Epithelial cell of prostate (primary cell): ENCODE results near the gene DNASE1.
"Not testable (repeated sequence)": the region's sequence is repeated elsewhere in the genome, so short reads cannot be mapped to it uniquely, and the experiment has no call there.

ENCODE experiments used
- DNase-seq: peaks from one replicate; pipeline ENCODE4 v3.0.0-alpha.2; 2011; ENCODE audit warnings: low read depth, low spot score
- H3K27ac ChIP-seq: fragments of 450-650 bp; 2 replicates; pipeline ENCODE4 v1.5.1; 2017; ENCODE audit warnings: mild to moderate bottlenecking

DNASE1 gene

DNA sequence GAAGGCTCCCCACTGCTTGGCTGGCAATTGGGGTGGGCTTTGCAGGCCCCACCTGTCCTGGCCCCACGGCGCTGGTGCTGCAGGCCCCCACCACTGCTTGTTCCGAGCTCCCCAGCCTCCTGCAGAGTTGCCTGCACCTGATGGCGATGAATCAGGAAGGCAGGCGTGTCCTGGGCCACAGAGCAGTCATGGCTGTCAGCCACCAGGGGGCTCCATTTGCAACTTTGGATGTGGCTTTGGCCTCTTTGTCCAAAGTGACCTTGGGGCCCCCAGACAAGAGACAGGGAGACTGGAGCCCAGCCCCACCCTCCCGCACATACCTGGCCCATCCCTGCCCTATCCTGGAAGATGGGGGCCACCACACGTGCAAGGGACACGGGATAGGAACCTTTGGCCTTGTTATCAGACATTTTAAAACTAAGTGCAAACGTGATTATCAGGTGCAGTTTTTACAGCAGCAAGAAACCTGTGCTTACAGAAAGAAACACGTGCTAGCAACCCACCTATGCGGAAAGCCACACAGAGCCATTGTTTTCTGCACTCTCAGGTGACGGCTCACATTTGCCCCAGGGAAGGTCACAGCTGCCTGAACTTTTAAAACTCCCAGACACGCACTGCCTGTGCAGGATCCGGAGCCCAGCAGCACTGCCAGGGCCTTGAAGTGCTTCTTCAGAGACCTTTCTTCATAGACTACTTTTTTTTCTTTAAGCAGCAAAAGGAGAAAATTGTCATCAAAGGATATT lies at the start of gene DNASE1:
TSS of gene DNASE1 (plus strand) at position 443 of the 743 bp plus-strand sequence. CDS start 683 bp downstream, outside the sequence.
- DNase-seq: peak; percentile 27
- no peak within 1 kb of the TSS for H3K27ac ChIP-seq

DNA sequence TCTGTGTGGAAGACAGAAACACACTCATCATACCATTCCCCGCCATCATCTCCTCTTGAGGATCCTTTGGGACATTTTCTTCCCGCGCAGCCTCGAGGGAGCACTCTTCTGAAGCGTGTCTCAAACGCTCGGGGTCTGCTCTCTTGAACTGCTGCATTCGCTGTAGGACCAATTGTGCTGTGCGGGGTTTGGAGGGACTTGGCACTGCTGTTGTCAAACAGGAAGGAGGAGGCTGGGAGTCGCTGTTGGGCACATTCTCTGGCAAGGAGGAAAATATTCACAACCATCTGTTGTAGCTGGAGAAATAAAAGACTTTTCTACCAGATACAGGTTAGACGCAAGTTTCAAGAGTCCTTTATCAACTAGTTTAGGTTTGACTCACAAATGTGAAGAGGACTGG lies 48.0 kb upstream of the DNASE1 start:
- no peak overlapping the region for H3K27ac ChIP-seq
- no peak for DNase-seq

DNA sequence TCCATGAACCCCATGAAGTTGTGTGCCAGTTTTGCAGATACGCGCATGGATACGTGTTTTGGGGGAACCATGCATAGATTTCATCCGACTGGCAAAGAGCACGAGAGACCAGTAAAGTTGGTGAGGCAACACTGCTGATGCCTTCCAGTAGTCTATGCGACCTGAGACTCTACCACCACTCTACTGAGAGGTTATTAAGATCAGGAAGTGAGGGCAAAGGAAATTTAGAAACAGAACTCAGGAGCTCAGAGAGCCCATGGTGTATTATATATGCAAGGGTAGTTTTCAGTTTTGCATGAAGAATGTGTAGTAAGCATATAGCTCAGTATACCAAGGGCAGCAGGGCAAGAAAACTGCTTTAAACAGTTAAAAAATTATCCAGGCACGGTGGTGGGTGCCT lies 47.3 kb upstream of the DNASE1 start:
- no peak for DNase-seq
- no peak overlapping the region for H3K27ac ChIP-seq

DNA sequence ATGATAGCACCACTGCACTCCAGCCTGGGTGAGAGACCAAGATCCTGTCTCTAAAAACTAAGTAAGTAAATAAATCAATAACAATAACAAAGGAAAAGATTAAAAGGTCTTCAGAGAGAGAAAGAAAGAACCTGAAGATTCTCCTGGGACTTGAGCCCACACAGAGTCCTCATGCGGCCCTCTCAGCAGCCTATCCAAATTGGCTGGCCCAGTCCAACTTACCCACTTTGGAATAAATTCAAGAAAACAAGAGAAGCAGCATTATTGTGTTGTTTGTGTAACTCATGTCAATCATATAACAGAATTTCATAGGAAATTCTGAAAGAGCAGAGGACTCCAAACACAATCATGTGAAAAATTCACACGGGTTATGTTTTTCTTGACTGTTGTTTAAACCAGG lies 46.9 kb upstream of the DNASE1 start:
- no peak for DNase-seq
- H3K27ac ChIP-seq: no peak overlapping the region

GRCh38 chr16:3608069-3608468 lies 46.4 kb upstream of the DNASE1 start:
- no peak overlapping the region for H3K27ac ChIP-seq
- DNase-seq: no peak

DNA sequence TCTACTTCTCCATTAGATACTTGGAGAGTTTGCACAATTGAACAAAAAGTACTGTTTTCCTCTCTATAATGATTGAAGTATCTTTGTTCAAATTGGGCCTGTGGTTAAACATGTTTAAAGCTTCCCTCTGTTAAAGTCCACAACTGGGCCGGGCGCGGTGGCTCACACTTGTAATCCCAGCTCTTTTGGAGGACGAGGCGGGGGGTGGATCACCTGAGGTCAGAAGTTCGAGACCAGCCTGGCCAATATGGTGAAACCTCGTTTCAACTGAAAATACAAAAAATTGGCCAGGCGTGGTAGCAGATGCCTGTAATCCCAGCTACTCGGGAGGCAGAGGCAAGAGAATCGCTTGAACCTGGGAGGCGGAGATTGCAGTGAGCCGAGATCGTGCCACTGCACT lies 45.5 kb upstream of the DNASE1 start:
- not testable (repeated sequence) for H3K27ac ChIP-seq, DNase-seq

DNA sequence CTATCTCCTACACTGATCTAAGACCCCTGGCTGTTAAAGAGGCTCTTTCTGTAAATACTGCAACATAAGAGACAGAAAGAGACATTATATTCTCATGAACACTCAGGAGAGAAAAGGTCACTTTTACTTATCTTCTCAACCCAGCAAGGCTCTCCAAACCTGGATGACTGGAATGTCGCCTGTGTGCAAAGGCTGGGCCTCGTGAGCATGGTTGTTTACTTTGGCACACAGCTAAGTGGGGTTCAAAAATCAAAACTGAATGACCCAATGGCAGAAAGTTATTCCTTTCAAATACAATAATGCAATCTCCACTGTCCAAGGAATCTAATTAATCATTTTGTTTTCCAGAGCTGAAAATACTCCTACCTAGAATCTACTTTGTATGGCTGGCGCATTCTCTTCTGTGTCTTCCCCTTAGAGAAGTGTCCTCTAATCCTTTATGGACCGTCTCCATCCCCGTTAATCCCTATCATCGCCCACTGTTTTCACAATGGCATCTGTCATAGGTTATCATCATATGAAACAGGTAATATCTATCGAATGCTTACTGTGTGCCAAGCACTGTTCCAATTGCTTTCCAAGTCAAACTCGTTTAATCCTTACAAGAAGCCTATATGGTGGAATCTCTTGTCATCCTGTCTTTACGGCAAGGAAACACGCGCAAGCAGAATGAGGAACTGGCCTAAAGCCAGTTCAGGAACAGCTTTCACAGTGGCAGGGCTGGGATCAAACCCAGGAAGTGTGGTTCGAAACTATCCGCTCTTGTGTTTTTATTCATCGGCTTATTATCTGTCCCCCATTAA lies 44.4 kb upstream of the DNASE1 start:
- no peak for DNase-seq
- no peak overlapping the region for H3K27ac ChIP-seq

DNA sequence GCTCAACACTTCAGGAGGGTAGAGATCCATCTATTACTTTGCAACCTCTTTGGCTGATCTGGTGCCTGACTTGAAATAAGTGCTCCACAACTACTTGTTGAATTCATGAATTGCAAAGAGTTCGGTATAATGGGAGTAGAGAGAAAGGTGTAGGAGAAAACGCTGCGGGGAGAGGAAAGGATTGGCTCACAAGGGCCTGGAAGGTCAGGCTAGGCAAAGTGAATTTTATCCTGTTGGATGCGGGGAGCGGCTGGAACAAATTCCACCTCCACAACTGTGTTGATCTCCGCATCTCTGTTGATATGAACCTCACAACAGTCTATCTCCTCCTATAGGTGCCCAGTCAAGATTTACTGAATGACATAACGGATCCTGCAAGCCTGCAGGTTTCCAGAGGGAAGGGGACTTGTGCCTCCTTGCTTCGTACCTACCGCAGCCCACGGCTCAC lies 43.8 kb upstream of the DNASE1 start:
- peak overlapping the region; percentile 73 for H3K27ac ChIP-seq
- no peak for DNase-seq

DNA sequence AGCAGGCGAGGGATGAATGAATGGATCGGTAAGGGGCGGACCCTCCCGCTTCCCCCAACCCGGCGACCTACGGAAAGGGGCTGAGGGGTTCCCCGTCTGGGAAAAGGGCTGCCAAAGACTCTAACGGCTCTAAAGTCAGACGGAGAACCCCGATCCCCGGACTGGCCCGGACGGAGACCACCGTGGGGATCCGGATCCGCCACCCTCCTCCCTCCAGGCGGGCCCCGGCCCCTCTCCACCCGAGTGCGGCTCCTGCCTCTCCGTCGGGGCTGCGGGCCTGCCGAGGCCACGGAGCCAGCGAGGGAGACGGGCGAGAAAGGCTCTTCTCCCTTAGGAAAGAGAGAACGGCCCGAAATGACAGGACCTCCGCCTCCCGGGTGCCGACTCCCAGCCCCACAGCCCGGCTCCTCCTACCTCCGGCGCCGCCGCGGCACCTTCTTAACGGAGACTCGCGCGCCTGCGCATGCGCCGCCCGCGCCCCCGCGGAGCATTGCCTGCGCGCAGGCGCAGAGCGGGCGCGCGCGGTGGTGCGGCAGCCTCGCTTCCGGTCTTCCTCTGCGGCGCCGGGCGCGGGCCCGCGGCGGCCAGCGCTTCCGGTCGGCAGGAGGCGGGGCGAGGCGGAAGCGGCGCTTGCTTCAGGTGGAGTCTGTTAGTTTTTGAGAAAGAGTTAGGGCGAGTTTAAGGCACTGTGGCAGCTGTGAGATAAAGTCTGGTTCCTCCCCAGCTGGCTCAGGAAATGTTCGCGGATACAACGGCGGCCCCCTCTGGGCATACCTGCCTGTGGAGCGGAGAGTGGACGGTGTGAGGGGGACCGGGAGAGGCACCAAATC lies 43.1 kb upstream of the DNASE1 start, which contains the start of gene SLX4:
TSS of gene SLX4 (minus strand) at position 461 of the 830 bp plus-strand sequence. CDS start 2,642 bp downstream, outside the sequence.
- peak; percentile 57 for DNase-seq
- peak within 1 kb of the TSS; percentile 73 for H3K27ac ChIP-seq

- H3K27ac ChIP-seq: peak overlapping the region; percentile 73
- DNase-seq: no peak
Measured at GRCh38 chr16:3612510-3613466, 41.7 kb upstream of the DNASE1 start.

DNA sequence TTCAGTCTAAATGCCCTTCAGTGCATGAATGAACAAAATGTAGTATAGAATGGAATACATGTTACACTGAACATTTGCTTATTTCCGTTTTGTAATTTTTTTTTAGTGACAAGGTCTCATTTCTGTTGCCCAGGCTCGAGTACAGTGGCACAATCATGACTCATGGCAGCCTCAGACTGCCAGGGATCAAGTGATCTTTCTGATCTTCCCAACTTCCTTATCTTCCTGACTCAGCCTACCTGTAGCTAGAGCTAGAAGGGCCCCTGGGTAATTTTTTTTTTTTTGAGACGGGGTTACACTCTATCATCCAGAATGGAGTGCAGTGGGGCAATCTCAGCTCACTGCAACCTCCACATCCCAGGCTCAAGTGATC lies 35.7 kb upstream of the DNASE1 start:
- H3K27ac ChIP-seq: peak overlapping the region; percentile 64
- DNase-seq: peak; percentile 46

DNA sequence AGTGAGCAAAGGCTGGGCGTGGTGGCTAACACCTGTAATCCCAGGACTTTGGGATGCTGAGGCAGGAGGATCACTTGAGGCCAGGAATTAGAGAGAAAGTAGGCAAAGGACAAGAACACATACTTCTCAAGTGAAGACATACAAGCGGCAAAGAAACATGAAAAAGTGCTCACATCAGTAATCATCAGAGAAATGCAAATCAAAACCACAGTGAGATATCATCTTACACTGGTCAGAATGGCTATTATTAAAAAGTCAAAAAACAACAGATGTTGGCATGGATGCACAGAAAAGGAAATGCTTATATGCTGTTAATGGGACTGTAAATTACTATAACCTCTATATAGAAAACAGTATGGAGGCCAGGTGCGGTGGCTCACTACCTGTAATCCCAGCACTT lies 30.8 kb upstream of the DNASE1 start:
- H3K27ac ChIP-seq: no peak overlapping the region
- no peak for DNase-seq

GRCh38 chr16:3625331-3625730 lies 29.2 kb upstream of the DNASE1 start:
- no peak overlapping the region for H3K27ac ChIP-seq
- no peak for DNase-seq

GRCh38 chr16:3625911-3626732 lies 28.4 kb upstream of the DNASE1 start:
- DNase-seq: no peak
- no peak overlapping the region for H3K27ac ChIP-seq

DNA sequence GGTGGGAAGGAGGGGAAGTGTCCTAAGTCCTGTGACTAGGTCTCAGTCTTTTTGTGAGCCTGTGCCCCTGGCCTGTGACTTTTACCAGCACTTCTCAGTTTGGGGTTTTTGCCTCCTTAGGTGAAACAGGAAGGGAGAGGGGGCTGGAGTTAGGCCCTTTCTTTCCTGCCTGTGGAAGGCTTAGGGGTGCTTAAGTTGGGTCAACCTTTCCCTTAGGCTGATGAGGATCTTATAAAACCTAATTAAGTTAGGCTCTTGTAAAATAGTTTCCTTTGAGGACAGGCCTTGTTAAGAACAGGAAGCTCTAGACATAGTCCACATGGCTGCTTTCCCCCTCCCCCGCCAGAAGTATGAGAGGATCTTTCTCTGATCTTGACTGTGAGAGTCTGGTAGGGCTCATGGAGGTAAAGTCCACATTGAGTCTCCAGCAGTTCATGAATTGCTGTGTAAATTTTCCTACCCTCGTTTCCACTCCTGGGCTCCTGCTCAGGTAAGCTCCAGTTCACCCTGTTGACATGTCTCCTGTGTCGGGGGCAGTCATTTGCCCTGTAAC lies 17.0 kb upstream of the DNASE1 start:
- no peak for DNase-seq
- no peak overlapping the region for H3K27ac ChIP-seq

GRCh38 chr16:3638916-3639644 lies 15.4 kb upstream of the DNASE1 start:
- no peak for DNase-seq
- no peak overlapping the region for H3K27ac ChIP-seq

DNA sequence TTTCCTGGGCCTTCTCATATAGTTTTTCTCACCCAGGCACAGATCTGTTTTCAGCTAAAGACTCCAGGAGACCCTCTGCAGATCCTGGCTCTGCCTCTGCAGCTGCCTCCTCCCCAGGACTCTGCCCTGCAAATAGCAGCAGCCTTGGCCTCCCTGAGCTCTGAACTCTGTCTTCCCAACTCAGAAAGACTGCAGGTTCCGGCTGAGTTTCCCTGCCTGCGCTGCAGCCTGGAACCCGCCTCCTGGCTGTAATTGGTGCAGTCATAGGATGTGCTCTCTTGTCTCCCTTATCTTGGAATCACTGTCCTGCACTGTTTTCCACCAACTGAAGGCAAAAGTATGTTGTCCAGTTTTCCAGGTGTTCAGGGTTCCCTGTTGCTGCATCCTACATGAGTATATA lies 14.3 kb upstream of the DNASE1 start:
- no peak overlapping the region for H3K27ac ChIP-seq
- DNase-seq: no peak
